Suprapubic skin (tissue), 4 donors: Measurements from ENCODE around the gene CLCNKA. TPM values are rescaled to one million over a fixed set of nuclear protein-coding genes. Genes with fewer than 3 reads are reported as not detected.
"Not testable (repeated sequence)": the region's sequence is repeated elsewhere in the genome, so short reads cannot be mapped to it uniquely, and the experiment has no call there.

Source experiments
- DNase-seq, 2 donors: peaks; one replicate each; pipeline ENCODE4 v3.0.0-alpha.2; 2019; ENCODE audit warnings: low spot score in 2 of 2
- H3K27ac ChIP-seq: fragments of 200-600 bp; sonication (generic); one replicate; pipeline ENCODE4 v1.5.1; 2019
- H3K27me3 ChIP-seq: fragments of 200-600 bp; sonication (generic); one replicate; pipeline ENCODE4 v1.5.1; 2019
- H3K36me3 ChIP-seq: fragments of 200-600 bp; sonication (generic); one replicate; pipeline ENCODE4 v1.5.1; 2019
- H3K4me1 ChIP-seq: fragments of 200-600 bp; sonication (generic); one replicate; pipeline ENCODE4 v1.5.1; 2019
- H3K4me3 ChIP-seq: fragments of 200-600 bp; sonication (generic); one replicate; pipeline ENCODE4 v1.5.1; 2019; ENCODE audit warnings: mild to moderate bottlenecking
- H3K9me3 ChIP-seq: fragments of 200-600 bp; sonication (generic); one replicate; pipeline ENCODE4 v1.5.1; 2019
- CTCF ChIP-seq, 2 donors: fragments of 200-600 bp in 1 of 2; fragments of 450-650 bp in 1 of 2; sonication (generic) in 1 of 2; IDR thresholded peaks; one replicate each; pipeline ENCODE4 v1.5.1; 2016 to 2019; ENCODE audit warnings: antibody characterized with exemption in 2 of 2, mild to moderate bottlenecking in 1 of 2, moderate library complexity in 1 of 2
- EP300 ChIP-seq: sonication (generic); formaldehyde crosslinking; IDR thresholded peaks from one replicate; pipeline ENCODE4 v1.6.1; 2017; ENCODE audit warnings: antibody characterized with exemption
- POLR2A ChIP-seq, 2 donors: fragments of 450-650 bp; IDR thresholded peaks; one replicate each; pipeline ENCODE4 v1.6.1; 2017; ENCODE audit warnings: antibody characterized with exemption in 2 of 2, mild to moderate bottlenecking in 2 of 2, moderate library complexity in 2 of 2
- POLR2AphosphoS5 ChIP-seq, 3 donors: sonication (generic); formaldehyde crosslinking; IDR thresholded peaks; one replicate each; pipeline ENCODE4 v1.6.1; 2017; ENCODE audit warnings: antibody characterized with exemption in 3 of 3
- WGBS: methylation state at CpG from one replicate; pipeline ENCODE4 v1.1.5; 2018; 5-methylcytosine and 5-hydroxymethylcytosine counted together
- total RNA-seq, 4 donors: library from RNA; depleted of rRNA; stranded (reverse); fragments of >200 nt; gene quantifications; one replicate each; pipeline ENCODE4 v1.1.0, GENCODE V29; 2016

Gene CLCNKA
- total RNA-seq, 4 donors from 2014 or later: 0.23 to 1.9 (median 0.51) TPM; not detected in 1

- H3K9me3 ChIP-seq: no peaks in the 10 kb centered on the region
- H3K4me1 ChIP-seq: no peaks in the 10 kb centered on the region
- no peaks in the 10 kb centered on the region for H3K36me3 ChIP-seq
- TF ChIP-seq POLR2A (IDR thresholded peaks at IDR 0.05) (no peak), POLR2AphosphoS5 (IDR thresholded peaks at IDR 0.05) (no peak), CTCF (IDR thresholded peaks at IDR 0.05) (no peak)
- no peaks in the 10 kb centered on the region for H3K27me3 ChIP-seq
- no peak overlapping the region for H3K4me3 ChIP-seq
- no peak for DNase-seq
- WGBS: 94% methylated on average over 11 of the region's 11 CpGs
- no peak overlapping the region for H3K27ac ChIP-seq
Measured at GRCh38 chr1:15998929-15999328, 22.9 kb upstream of the CLCNKA start.

GRCh38 chr1:16001274-16001673, 20.6 kb upstream of the CLCNKA start:
- WGBS: 95% methylated on average over 10 of the region's 10 CpGs
- not testable (repeated sequence) for H3K9me3 ChIP-seq, DNase-seq, H3K27me3 ChIP-seq, H3K27ac ChIP-seq, H3K36me3 ChIP-seq, H3K4me3 ChIP-seq, H3K4me1 ChIP-seq

- Histone ChIP-seq H3K4me3 (no peak overlapping the region), H3K36me3 (no peaks in the 10 kb centered on the region), H3K9me3 (no peaks in the 10 kb centered on the region), H3K27me3 (no peaks in the 10 kb centered on the region), H3K27ac (no peak overlapping the region), H3K4me1 (peaks cover 13% of the 10 kb centered on the region)
- DNase-seq: no peak
- WGBS: 86% methylated on average over 5 of the region's 5 CpGs
- TF ChIP-seq POLR2AphosphoS5 (IDR thresholded peaks at IDR 0.05) (no peak), EP300 (no peak), POLR2A (IDR thresholded peaks at IDR 0.05) (no peak), CTCF (IDR thresholded peaks at IDR 0.05) (no peak)
Measured at GRCh38 chr1:16005597-16005996, 16.2 kb upstream of the CLCNKA start.

GRCh38 chr1:16006010-16006409, 15.8 kb upstream of the CLCNKA start:
- DNase-seq: no peak
- peaks cover 13% of the 10 kb centered on the region for H3K4me1 ChIP-seq
- H3K27me3 ChIP-seq: no peaks in the 10 kb centered on the region
- WGBS: 74% methylated on average over 10 of the region's 11 CpGs
- no peaks in the 10 kb centered on the region for H3K36me3 ChIP-seq
- no peak for TF ChIP-seq CTCF (IDR thresholded peaks at IDR 0.05)
- no peak for TF ChIP-seq EP300
- no peak for TF ChIP-seq POLR2AphosphoS5 (IDR thresholded peaks at IDR 0.05)
- no peak for TF ChIP-seq POLR2A (IDR thresholded peaks at IDR 0.05)
- H3K9me3 ChIP-seq: no peaks in the 10 kb centered on the region
- no peak overlapping the region for H3K27ac ChIP-seq
- no peak overlapping the region for H3K4me3 ChIP-seq

GRCh38 chr1:16006552-16007485, 15.0 kb upstream of the CLCNKA start:
- Histone ChIP-seq H3K4me1 (peaks cover 13% of the 10 kb centered on the region), H3K27ac (no peak overlapping the region), H3K36me3 (no peaks in the 10 kb centered on the region), H3K27me3 (no peaks in the 10 kb centered on the region), H3K4me3 (no peak overlapping the region), H3K9me3 (no peaks in the 10 kb centered on the region)
- TF ChIP-seq CTCF (IDR thresholded peaks at IDR 0.05) (no peak), POLR2A (IDR thresholded peaks at IDR 0.05) (no peak), POLR2AphosphoS5 (IDR thresholded peaks at IDR 0.05) (no peak), EP300 (no peak)
- 62% methylated on average over 9 of the region's 9 CpGs for WGBS
- no peak for DNase-seq
